Uterus (tissue), 4 donors: ENCODE measurements around the gene ANKRD40. TPM values are rescaled to one million over a fixed set of nuclear protein-coding genes. Genes with fewer than 3 reads are reported as not detected.

Experiments
- DNase-seq, 2 donors: peaks; one replicate each; pipeline ENCODE4 v3.0.0-alpha.2; 2019 to 2020
- H3K27ac ChIP-seq, 2 donors: fragments of 200-600 bp; sonication (generic); 1 replicate in 1 of 2; 2 replicates in 1 of 2; pipeline ENCODE4 v1.5.1; 2016 to 2018
- H3K27me3 ChIP-seq, 2 donors: fragments of 200-600 bp; sonication (generic); one replicate each; pipeline ENCODE4 v1.5.1; 2018 to 2019; ENCODE audit warnings: control low read depth in 1 of 2
- H3K36me3 ChIP-seq, 2 donors: fragments of 200-600 bp; sonication (generic); one replicate each; pipeline ENCODE4 v1.5.1; 2019; ENCODE audit warnings: control low read depth in 1 of 2
- H3K4me1 ChIP-seq, 2 donors: fragments of 200-600 bp; sonication (generic); one replicate each; pipeline ENCODE4 v1.5.1; 2018 to 2019; ENCODE audit warnings: control low read depth in 1 of 2
- H3K4me3 ChIP-seq, 2 donors: fragments of 200-600 bp; sonication (generic); 1 replicate in 1 of 2; 2 replicates in 1 of 2; pipeline ENCODE4 v1.5.1; 2018 to 2019; ENCODE audit warnings: mild to moderate bottlenecking in 1 of 2
- H3K9me3 ChIP-seq, 2 donors: fragments of 200-600 bp; sonication (generic); one replicate each; pipeline ENCODE4 v1.5.1; 2019; ENCODE audit warnings: control low read depth in 1 of 2
- POLR2A ChIP-seq, 2 donors: fragments of 450-650 bp; IDR thresholded peaks; one replicate each; pipeline ENCODE4 v1.6.1; 2016; ENCODE audit warnings: antibody characterized with exemption in 2 of 2, mild to moderate bottlenecking in 1 of 2, moderate library complexity in 1 of 2
- intact Hi-C: fragments of 100-400 bp; cut with DNase I; formaldehyde crosslinking; loops from one replicate; pipeline ENCODE4 v1.15.1; 2023; ENCODE audit warnings: low total_unique reads
- total RNA-seq, 4 donors: library from RNA; depleted of rRNA in 3 of 4; stranded (reverse); fragments of >200 nt in 3 of 4; gene quantifications; one replicate each; pipeline versions ENCODE4 v1.1.0 to v1.2.4, GENCODE V29; 2014 to 2023
- TF ChIP-seq, protein P1 (sequence below), 4 experiments: fragments of 200-600 bp in 2 of 4; fragments of 450-650 bp in 2 of 4; sonication (generic) in 2 of 4; IDR thresholded peaks; one replicate each; pipeline ENCODE4 v1.5.1; 2016 to 2019; ENCODE audit warnings: antibody characterized with exemption in 4 of 4, mild to moderate bottlenecking in 2 of 4, moderate library complexity in 1 of 4
- donor health status: DM: yes; HTN: yes; CAD: no.

The ANKRD40 gene
- total RNA-seq, 4 donors from 2014 or later, result 15.0 to 58.0 (median 31.3) TPM

DNA sequence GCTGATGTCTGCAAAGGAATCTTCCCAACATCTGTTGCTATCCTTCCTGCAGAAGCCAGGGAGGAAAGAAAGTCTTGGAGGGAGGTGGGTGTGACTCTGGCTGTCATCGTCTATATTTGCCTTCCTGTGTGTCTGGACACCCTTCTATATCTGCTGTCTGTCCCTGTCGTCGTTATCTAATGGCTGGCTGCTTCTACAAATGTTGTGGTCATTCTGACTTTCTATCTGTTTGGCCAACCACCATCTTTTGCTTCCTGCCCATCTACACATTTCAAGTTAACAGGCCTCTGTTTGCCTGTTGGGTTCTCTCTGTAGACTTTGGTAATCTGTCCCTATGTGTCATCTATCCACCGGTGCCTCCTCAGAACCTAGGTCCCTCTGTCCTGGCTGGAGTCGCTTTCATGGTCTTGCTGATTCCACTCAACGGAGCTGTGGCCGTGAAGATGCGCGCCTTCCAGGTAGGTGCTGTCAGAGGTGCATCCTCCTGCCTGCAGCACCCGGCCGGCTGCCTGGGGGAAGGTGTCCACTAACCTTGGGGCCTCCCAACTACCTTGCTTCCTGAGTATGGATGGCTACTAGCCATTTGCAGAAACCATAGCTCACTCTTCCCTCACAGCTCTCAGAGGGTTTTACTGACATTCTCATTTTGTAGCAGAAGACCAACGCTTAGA is 42.8 kb downstream of the ANKRD40 start:
- Histone ChIP-seq H3K36me3 (no peaks in the 10 kb centered on the region), H3K9me3 (no peaks in the 10 kb centered on the region), H3K4me3 (no peak overlapping the region), H3K27ac (no peak overlapping the region), H3K4me1 (peaks cover 0 to under 1% of the 10 kb centered on the region in 2 donors), H3K27me3 (no peaks in the 10 kb centered on the region)
- TF ChIP-seq, protein P1, sequence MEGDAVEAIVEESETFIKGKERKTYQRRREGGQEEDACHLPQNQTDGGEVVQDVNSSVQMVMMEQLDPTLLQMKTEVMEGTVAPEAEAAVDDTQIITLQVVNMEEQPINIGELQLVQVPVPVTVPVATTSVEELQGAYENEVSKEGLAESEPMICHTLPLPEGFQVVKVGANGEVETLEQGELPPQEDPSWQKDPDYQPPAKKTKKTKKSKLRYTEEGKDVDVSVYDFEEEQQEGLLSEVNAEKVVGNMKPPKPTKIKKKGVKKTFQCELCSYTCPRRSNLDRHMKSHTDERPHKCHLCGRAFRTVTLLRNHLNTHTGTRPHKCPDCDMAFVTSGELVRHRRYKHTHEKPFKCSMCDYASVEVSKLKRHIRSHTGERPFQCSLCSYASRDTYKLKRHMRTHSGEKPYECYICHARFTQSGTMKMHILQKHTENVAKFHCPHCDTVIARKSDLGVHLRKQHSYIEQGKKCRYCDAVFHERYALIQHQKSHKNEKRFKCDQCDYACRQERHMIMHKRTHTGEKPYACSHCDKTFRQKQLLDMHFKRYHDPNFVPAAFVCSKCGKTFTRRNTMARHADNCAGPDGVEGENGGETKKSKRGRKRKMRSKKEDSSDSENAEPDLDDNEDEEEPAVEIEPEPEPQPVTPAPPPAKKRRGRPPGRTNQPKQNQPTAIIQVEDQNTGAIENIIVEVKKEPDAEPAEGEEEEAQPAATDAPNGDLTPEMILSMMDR (IDR thresholded peaks at IDR 0.05), result no peak
- TF ChIP-seq POLR2A (IDR thresholded peaks at IDR 0.05), result no peak
- intact Hi-C loops, result no loop called here
- no peak for DNase-seq

GRCh38 chr17:50663812-50664374 is 43.8 kb downstream of the ANKRD40 start:
- Histone ChIP-seq H3K4me1 (peaks cover 0 to 3% of the 10 kb centered on the region in 2 donors), H3K36me3 (no peaks in the 10 kb centered on the region), H3K27me3 (no peaks in the 10 kb centered on the region), H3K4me3 (no peak overlapping the region), H3K9me3 (no peaks in the 10 kb centered on the region), H3K27ac (no peak overlapping the region)
- no peak for TF ChIP-seq POLR2A (IDR thresholded peaks at IDR 0.05)
- TF ChIP-seq, protein P1 (IDR thresholded peaks at IDR 0.05), result no peak
- no peak for DNase-seq
- intact Hi-C loops, result no loop called here

DNA sequence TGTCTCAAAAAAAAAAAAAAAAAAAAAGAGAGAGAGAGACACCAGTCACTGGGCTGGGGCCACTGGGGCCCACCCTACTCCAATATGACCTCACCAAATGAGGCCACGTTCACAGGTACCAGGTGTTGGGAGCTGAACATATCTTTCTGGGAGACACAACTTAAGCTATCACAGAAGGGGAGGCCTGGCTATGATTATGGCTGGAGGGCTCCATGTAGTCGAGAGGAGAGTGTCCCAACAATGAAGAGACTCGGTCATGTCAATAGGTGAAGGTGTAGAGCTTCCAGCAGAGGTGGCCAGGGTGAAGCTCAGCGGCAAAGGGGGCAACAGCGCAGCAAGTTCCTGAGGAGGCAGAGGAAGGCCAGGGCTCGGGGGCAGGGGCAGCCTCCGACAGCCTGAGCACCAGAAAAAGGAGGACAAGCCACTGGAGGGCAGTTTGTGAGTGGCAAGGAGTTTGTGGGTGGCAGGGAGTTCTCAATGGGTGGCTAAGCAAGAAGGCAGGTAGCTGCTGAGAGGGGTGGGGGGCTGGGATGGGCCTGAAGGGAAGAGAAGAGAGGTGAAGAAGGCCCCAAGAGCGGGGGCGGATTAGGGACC is 45.0 kb downstream of the ANKRD40 start:
- H3K9me3 ChIP-seq, result no peaks in the 10 kb centered on the region
- TF ChIP-seq POLR2A (IDR thresholded peaks at IDR 0.05), result no peak
- TF ChIP-seq, protein P1 (IDR thresholded peaks at IDR 0.05), result no peak
- H3K4me3 ChIP-seq, result no peak overlapping the region
- peak overlapping the region; percentile 49 to 72 for H3K27ac ChIP-seq
- intact Hi-C loops, result no loop called here
- DNase-seq, result no peak
- H3K4me1 ChIP-seq, result peaks cover 0 to 3% of the 10 kb centered on the region in 2 donors
- H3K27me3 ChIP-seq, result no peaks in the 10 kb centered on the region
- H3K36me3 ChIP-seq, result no peaks in the 10 kb centered on the region

GRCh38 chr17:50661795-50662391 is 45.8 kb downstream of the ANKRD40 start:
- Histone ChIP-seq H3K27me3 (no peaks in the 10 kb centered on the region), H3K4me1 (peaks cover 0 to 3% of the 10 kb centered on the region in 2 donors), H3K27ac (peak overlapping the region; percentile 49 to 72), H3K36me3 (no peaks in the 10 kb centered on the region), H3K4me3 (no peak overlapping the region), H3K9me3 (no peaks in the 10 kb centered on the region)
- intact Hi-C loops, result no loop called here
- peak; percentile 62 to 79 for DNase-seq
- TF ChIP-seq POLR2A (IDR thresholded peaks at IDR 0.05), result no peak
- TF ChIP-seq, protein P1 (IDR thresholded peaks at IDR 0.05), result no peak

DNA sequence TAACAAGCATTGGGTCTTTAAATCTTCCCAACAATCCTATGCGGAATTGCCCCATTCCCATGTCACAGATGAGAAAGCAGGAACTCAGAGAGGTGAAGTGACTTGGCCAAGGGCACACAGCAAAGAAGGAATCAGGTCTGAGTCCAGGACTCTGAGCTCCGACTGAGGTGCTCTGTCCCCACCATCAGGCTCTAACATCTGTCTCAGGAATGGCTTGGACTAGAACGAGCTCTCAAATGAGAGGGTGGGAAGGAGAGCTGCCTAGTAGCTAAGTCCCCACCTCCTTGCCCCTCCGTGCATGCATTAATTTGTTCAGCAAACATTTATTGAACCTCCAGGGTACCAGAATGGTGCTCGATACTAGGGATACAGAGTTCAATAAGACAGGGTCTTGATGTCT is 46.4 kb downstream of the ANKRD40 start:
- no peaks in the 10 kb centered on the region for H3K27me3 ChIP-seq
- intact Hi-C loops, result no loop called here
- H3K4me3 ChIP-seq, result no peak overlapping the region
- DNase-seq, result no peak
- peak overlapping the region; percentile 37 to 72 for H3K27ac ChIP-seq
- peaks cover 0 to 3% of the 10 kb centered on the region in 2 donors for H3K4me1 ChIP-seq
- no peaks in the 10 kb centered on the region for H3K9me3 ChIP-seq
- no peak for TF ChIP-seq POLR2A (IDR thresholded peaks at IDR 0.05)
- TF ChIP-seq, protein P1 (IDR thresholded peaks at IDR 0.05), result no peak
- no peaks in the 10 kb centered on the region for H3K36me3 ChIP-seq
